ENCODE results near the gene OSBPL5.

DNA sequence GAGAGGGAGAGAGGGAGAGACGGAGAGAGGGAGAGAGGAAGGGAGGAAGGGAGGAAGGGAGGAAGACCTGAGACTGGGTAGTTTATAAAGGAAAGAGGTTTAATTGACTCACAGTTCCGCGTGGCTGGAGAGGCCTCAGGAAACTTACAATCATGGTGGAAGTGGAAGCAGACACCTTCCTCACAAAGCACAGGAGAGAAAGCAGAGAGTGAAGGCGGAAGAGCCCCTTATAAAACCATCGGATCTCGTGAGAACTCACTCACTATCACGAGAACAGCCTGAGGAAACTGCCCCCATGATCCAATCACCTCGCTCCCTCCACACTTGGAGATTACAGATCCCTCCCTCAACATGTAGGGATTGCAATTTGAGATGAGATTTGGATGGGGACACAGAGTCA is 95.7 kb downstream of the OSBPL5 start:
- TF ChIP-seq CTCF (IDR thresholded peaks at IDR 0.05): no peak
- no peak for TF ChIP-seq POLR2A (IDR thresholded peaks at IDR 0.05)
